OCI-LY7 (cell line): ENCODE measurements around the gene AKAP7. TPM values are rescaled to one million over a fixed set of nuclear protein-coding genes. Genes with fewer than 3 reads are reported as not detected.
"Not testable (repeated sequence)": the region's sequence is repeated elsewhere in the genome, so short reads cannot be mapped to it uniquely, and the experiment has no call there.

Experiments used
- BruUV-seq: library from RNA; stranded (reverse); fragments of 400-500 nt; replicated peaks from 2 replicates; lab custom pipeline; 2021; lab: Mats Ljungman, UMichigan
- CTCF ChIA-PET: fragments of 300-600 bp; sonication (Branson Sonifier 250); formaldehyde crosslinking; loops from one replicate; lab custom pipeline; 2022; ENCODE audit warnings: antibody characterized with exemption; ENCODE audit not compliant: unreplicated experiment; lab: Charles Lee
- POLR2A ChIA-PET: fragments of 300-600 bp; sonication (Branson Sonifier 250); formaldehyde crosslinking; loops from one replicate; lab custom pipeline; 2022; ENCODE audit warnings: antibody characterized with exemption; lab: Charles Lee
- DNase-seq: peaks from one replicate; pipeline ENCODE4 v3.0.0-alpha.2; 2015; ENCODE audit warnings: low spot score
- H2AFZ ChIP-seq: fragments of 200-600 bp; sonication (generic), shearing (Covaris generic); 2 replicates; pipeline ENCODE4 v1.6.1; 2014; ENCODE audit warnings: mild to moderate bottlenecking, antibody characterized with exemption, low read length, moderate library complexity
- H3K27ac ChIP-seq: fragments of 200-600 bp; sonication (generic); 2 replicates; pipeline ENCODE4 v1.5.1; 2014; ENCODE audit warnings: mixed run types, low read depth, mild to moderate bottlenecking, moderate library complexity, low read length, inconsistent platforms; ENCODE audit not compliant: poor library complexity, severe bottlenecking
- H3K36me3 ChIP-seq: fragments of 200-600 bp; sonication (generic); 2 replicates; pipeline ENCODE4 v1.6.1; 2014; ENCODE audit warnings: mild to moderate bottlenecking, antibody characterized with exemption, low read length, moderate library complexity, mixed read lengths; ENCODE audit not compliant: insufficient read depth
- H3K4me1 ChIP-seq: fragments of 200-600 bp; sonication (generic); 2 replicates; pipeline ENCODE4 v1.5.1; 2014; ENCODE audit warnings: mild to moderate bottlenecking, low read length; ENCODE audit not compliant: insufficient read depth, poor library complexity, severe bottlenecking
- H3K4me2 ChIP-seq: fragments of 200-600 bp; sonication (generic); 2 replicates; pipeline ENCODE4 v1.6.1; 2014; ENCODE audit warnings: mild to moderate bottlenecking, low read length
- H3K4me3 ChIP-seq: fragments of 200-600 bp; sonication (generic); 2 replicates; pipeline ENCODE4 v1.5.1; 2014; ENCODE audit warnings: mild to moderate bottlenecking, low read depth, low read length; ENCODE audit not compliant: poor library complexity, severe bottlenecking
- H3K79me2 ChIP-seq: fragments of 200-600 bp; sonication (generic); 2 replicates; pipeline ENCODE4 v1.6.1; 2016; ENCODE audit warnings: low read depth, mild to moderate bottlenecking, low read length, moderate library complexity, mixed read lengths; ENCODE audit not compliant: insufficient read depth
- H3K9me2 ChIP-seq: fragments of 200-600 bp; sonication (generic); 2 replicates; pipeline ENCODE4 v1.6.1; 2016; ENCODE audit warnings: mild to moderate bottlenecking, low read length, mixed read lengths; ENCODE audit not compliant: insufficient read depth
- H3K9me3 ChIP-seq: fragments of 200-600 bp; sonication (generic); 2 replicates; pipeline ENCODE4 v1.6.1; 2014; ENCODE audit warnings: mild to moderate bottlenecking, mixed run types, low read length, mixed read lengths
- H4K20me1 ChIP-seq: fragments of 200-600 bp; sonication (generic); 2 replicates; pipeline ENCODE4 v1.6.1; 2014; ENCODE audit warnings: mild to moderate bottlenecking, antibody characterized with exemption, low read length, moderate library complexity, mixed read lengths; ENCODE audit not compliant: insufficient read depth
- EZH2phosphoT487 ChIP-seq: fragments of 200-600 bp; sonication (generic); IDR thresholded peaks from 2 replicates; pipeline ENCODE4 v1.6.1; 2018; ENCODE audit warnings: low read depth, borderline replicate concordance, mild to moderate bottlenecking, mixed run types, antibody characterized with exemption, low read length, moderate library complexity, mixed read lengths
- intact Hi-C: fragments of 100-400 bp; cut with micrococcal nuclease; formaldehyde crosslinking; loops from one replicate; pipeline ENCODE4 v1.10.0; 2022; ENCODE audit not compliant: unreplicated experiment
- total RNA-seq, 2 experiments: library from RNA; depleted of rRNA in 1 of 2; stranded (reverse); fragments of >200 nt in 1 of 2; shearing (Covaris generic) in 1 of 2; gene quantifications; 2 replicates each; pipeline ENCODE4 v1.2.3, GENCODE V29; 2014 to 2022
- TF ChIP-seq, protein P1 (sequence below): fragments of 200-600 bp; sonication (generic); conservative IDR thresholded peaks from 2 replicates; pipeline ENCODE4 v1.5.1; 2014; ENCODE audit warnings: mild to moderate bottlenecking, antibody characterized with exemption, low read length, moderate library complexity, mixed read lengths

The AKAP7 gene
- total RNA-seq, 2 experiments from 2014 or later = 5.6 to 6.9 TPM

DNA sequence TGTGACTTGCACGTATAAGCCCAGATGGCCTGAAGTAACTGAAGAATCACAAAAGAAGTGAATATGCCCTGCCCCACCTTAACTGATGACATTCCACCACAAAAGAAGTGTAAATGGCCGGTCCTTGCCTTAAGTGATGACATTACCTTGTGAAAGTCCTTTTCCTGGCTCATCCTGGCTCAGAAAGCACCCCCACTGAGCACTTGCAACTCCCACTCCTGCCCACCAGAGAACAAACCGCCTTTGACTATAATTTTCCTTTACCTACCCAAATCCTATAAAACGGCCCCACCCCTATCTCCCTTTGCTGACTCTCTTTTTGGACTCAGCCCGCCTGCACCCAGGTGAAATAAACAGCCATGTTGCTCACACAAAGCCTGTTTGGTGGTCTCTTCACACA, 193.5 kb downstream of the AKAP7 start:
- H3K36me3 ChIP-seq, H2AFZ ChIP-seq, BruUV-seq, H3K9me2 ChIP-seq, H4K20me1 ChIP-seq, intact Hi-C loops, H3K79me2 ChIP-seq, H3K4me2 ChIP-seq, H3K27ac ChIP-seq, CTCF ChIA-PET, H3K9me3 ChIP-seq, H3K4me1 ChIP-seq, H3K4me3 ChIP-seq, DNase-seq: not testable (repeated sequence)
- POLR2A ChIA-PET = interaction anchor here (0.6 kb wide), 1 partner anchor 1675 kb away, joined by 3 read pairs; no protein-coding TSS in a partner anchor

DNA sequence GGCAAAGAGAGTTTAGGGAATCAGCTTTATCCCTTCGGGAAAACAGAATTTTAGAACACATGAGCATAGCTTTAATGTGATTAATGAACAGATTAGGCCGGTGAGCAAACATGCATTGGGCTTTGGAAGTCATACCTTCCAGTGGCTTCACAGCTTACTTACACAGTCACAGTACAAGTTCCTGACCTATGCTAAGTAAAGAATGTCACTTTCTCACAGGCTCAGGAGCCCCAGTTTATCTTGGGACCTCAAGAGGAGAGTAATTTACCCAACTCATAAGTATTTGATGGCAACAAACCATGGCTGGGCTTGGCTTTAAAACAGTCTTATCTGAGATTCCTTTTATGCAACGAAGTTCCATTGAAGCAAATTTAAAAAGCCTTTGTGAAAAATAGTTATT, 195.9 kb downstream of the AKAP7 start:
- no peak for TF ChIP-seq EZH2phosphoT487
- TF ChIP-seq, protein P1, sequence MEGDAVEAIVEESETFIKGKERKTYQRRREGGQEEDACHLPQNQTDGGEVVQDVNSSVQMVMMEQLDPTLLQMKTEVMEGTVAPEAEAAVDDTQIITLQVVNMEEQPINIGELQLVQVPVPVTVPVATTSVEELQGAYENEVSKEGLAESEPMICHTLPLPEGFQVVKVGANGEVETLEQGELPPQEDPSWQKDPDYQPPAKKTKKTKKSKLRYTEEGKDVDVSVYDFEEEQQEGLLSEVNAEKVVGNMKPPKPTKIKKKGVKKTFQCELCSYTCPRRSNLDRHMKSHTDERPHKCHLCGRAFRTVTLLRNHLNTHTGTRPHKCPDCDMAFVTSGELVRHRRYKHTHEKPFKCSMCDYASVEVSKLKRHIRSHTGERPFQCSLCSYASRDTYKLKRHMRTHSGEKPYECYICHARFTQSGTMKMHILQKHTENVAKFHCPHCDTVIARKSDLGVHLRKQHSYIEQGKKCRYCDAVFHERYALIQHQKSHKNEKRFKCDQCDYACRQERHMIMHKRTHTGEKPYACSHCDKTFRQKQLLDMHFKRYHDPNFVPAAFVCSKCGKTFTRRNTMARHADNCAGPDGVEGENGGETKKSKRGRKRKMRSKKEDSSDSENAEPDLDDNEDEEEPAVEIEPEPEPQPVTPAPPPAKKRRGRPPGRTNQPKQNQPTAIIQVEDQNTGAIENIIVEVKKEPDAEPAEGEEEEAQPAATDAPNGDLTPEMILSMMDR = no peak
- no peak overlapping the region for H3K27ac ChIP-seq
- no peak for DNase-seq
- H4K20me1 ChIP-seq = no peaks in the 10 kb centered on the region
- no peaks in the 10 kb centered on the region for H3K79me2 ChIP-seq
- BruUV-seq = no TSS peak
- no peaks in the 10 kb centered on the region for H3K4me1 ChIP-seq
- H3K4me3 ChIP-seq = no peak overlapping the region
- H3K9me3 ChIP-seq = no peaks in the 10 kb centered on the region
- ChIA-PET CTCF (no interaction called here), POLR2A (interaction anchor here (0.7 to 1.0 kb wide), 2 partner anchors 19 to 69 kb away, joined by 3 read pairs; no protein-coding TSS in a partner anchor)
- no peak overlapping the region for H3K4me2 ChIP-seq
- H3K9me2 ChIP-seq = no peaks in the 10 kb centered on the region
- no peak overlapping the region for H2AFZ ChIP-seq
- intact Hi-C loops = no loop called here
- H3K36me3 ChIP-seq = no peaks in the 10 kb centered on the region

DNA sequence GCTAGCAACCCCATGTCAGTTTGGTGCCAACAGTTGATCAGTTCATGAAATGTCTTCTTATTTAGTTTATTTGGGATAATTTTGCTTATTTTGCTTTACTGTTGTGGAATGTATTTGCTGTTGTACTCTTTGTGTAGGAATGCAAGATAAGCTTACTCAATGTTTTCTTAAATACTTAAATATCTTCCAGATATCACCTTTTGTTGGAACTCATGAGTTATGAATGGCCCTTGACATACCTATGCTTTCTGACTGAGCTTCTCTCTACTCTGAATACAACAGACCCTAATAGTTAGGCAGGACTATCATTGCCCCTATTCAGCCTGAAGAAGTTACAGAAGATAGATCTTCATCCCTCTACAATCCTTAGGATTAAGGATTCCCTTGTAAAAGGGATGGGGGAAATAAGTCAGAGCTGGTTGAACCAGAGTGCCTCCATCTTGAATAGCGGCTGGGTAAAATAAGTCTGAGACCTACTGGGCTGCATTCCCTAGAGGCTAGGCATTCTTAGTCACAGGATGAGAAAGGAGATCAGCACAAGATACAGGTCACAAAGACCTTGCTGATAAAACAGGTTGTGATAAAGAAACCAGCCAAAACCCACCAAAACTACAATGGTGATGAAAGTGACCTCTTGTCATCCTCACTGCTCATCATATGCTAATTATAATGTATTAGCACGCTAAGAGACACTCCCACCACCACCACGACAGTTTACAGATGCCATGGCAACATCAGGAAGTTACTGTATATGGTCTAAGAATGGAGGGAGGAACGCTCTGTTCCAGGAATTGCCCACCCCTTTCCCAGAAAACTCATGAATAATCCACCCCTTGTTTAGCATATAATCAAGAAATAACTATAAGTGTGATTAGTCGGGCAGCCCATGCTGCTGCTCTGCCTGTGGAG, 196.9 kb downstream of the AKAP7 start:
- ChIA-PET CTCF (no interaction called here), POLR2A (interaction anchor here (0.5 to 0.7 kb wide), 2 partner anchors 18 to 46 kb away, joined by 3 read pairs; no protein-coding TSS in a partner anchor)

More for the DNA sequence above, 196.9 kb downstream of the AKAP7 start:
- no peak overlapping the region; the same call in 1 of the 2 replicates for H2AFZ ChIP-seq
- intact Hi-C loops = no loop called here
- no peaks in the 10 kb centered on the region for H3K36me3 ChIP-seq
- H3K4me2 ChIP-seq = no peak overlapping the region
- H3K9me3 ChIP-seq = no peaks in the 10 kb centered on the region
- TF ChIP-seq, protein P1 = no peak
- no peak for TF ChIP-seq EZH2phosphoT487
- no peaks in the 10 kb centered on the region for H3K4me1 ChIP-seq
- no peak for DNase-seq
- no TSS peak for BruUV-seq
- no peaks in the 10 kb centered on the region for H3K9me2 ChIP-seq
- H4K20me1 ChIP-seq = no peaks in the 10 kb centered on the region
- no peak overlapping the region for H3K4me3 ChIP-seq
- no peaks in the 10 kb centered on the region for H3K79me2 ChIP-seq
- no peak overlapping the region for H3K27ac ChIP-seq

Other genes with a start within 250 kb of the AKAP7 start
- gene EPB41L2, start 72.2 kb upstream of the AKAP7 start, total RNA-seq (2014; rRNA removed; shearing (Covaris generic)) = 36.7 and 37.2 TPM in 2 replicates
- 132 and 138 TPM in 2 replicates for gene EPB41L2, start 72.2 kb upstream of the AKAP7 start, total RNA-seq (2022)